DND-41 (cell line): ENCODE measurements around the gene CTNNA3.

Experiments used
- ATAC-seq: fragments of 200-7000 bp; cut with Tn5 transposase; 3 replicates; pipeline ENCODE4 v1.9.1; 2021; ENCODE audit warnings: low read depth; ENCODE audit not compliant: insufficient read depth
- DNase-seq: peaks from one replicate; pipeline ENCODE4 v3.0.0-alpha.2; 2020
- H2AFZ ChIP-seq: 2 replicates; pipeline ENCODE4 v1.6.0; 2012; ENCODE audit warnings: low read depth, low read length
- H3K27ac ChIP-seq: 2 replicates; pipeline ENCODE4 v1.5.1; 2012; ENCODE audit warnings: low read length, inconsistent platforms
- H3K27me3 ChIP-seq: fragments of 200-600 bp; sonication (generic); 2 replicates; pipeline ENCODE4 v1.6.0; 2012; ENCODE audit warnings: low read length, mild to moderate bottlenecking, inconsistent platforms; ENCODE audit not compliant: insufficient read depth, poor library complexity
- H3K36me3 ChIP-seq: 2 replicates; pipeline ENCODE4 v1.5.1; 2012; ENCODE audit warnings: low read length, inconsistent platforms; ENCODE audit not compliant: insufficient read depth
- H3K4me1 ChIP-seq: 2 replicates; pipeline ENCODE4 v1.5.1; 2012; ENCODE audit warnings: mild to moderate bottlenecking, low read length; ENCODE audit not compliant: insufficient read depth
- H3K4me2 ChIP-seq: 2 replicates; pipeline ENCODE4 v1.6.0; 2012; ENCODE audit warnings: mild to moderate bottlenecking, moderate library complexity, low read length, inconsistent platforms; ENCODE audit not compliant: insufficient read depth
- H3K4me3 ChIP-seq, 2 experiments: fragments of 200-600 bp in 1 of 2; shearing (Covaris generic) in 1 of 2; 2 replicates each; pipeline ENCODE4 v1.5.1; 2012 to 2016; ENCODE audit warnings: inconsistent platforms in 2 of 2, low read length in 2 of 2, mild to moderate bottlenecking in 2 of 2, low read depth in 1 of 2, moderate library complexity in 1 of 2
- H3K79me2 ChIP-seq: 2 replicates; pipeline ENCODE4 v1.6.0; 2012; ENCODE audit warnings: low read length, inconsistent platforms; ENCODE audit not compliant: insufficient read depth
- H3K9ac ChIP-seq: 2 replicates; pipeline ENCODE4 v1.6.0; 2012; ENCODE audit warnings: low read depth, mild to moderate bottlenecking, inconsistent platforms, low read length, moderate library complexity
- H3K9me3 ChIP-seq: 2 replicates; pipeline ENCODE4 v1.5.1; 2012; ENCODE audit warnings: low read length, moderate library complexity, mild to moderate bottlenecking, inconsistent platforms; ENCODE audit not compliant: insufficient read depth, severe bottlenecking
- H4K20me1 ChIP-seq: 2 replicates; pipeline ENCODE4 v1.6.0; 2012; ENCODE audit warnings: low read length; ENCODE audit not compliant: insufficient read depth
- CTCF ChIP-seq: IDR thresholded peaks from 2 replicates; pipeline ENCODE4 v1.5.1; 2012; ENCODE audit warnings: borderline replicate concordance, low read length, moderate library complexity, mild to moderate bottlenecking; ENCODE audit not compliant: poor library complexity, severe bottlenecking; ENCODE audit errors: extremely low read depth
- EZH2 ChIP-seq: IDR thresholded peaks from 3 replicates; pipeline ENCODE4 v1.6.1; 2012; ENCODE audit warnings: borderline replicate concordance, low read depth, mild to moderate bottlenecking, moderate library complexity, low read length, inconsistent platforms; ENCODE audit not compliant: severe bottlenecking

CTNNA3 gene

GRCh38 chr10:67603701-67604100 lies 92.3 kb downstream of the CTNNA3 start:
- no peak for TF ChIP-seq EZH2
- no peak for TF ChIP-seq CTCF

GRCh38 chr10:67603086-67603485 lies 92.9 kb downstream of the CTNNA3 start:
- no peak for DNase-seq
- TF ChIP-seq CTCF: no peak
- no peak for TF ChIP-seq EZH2
- no peaks in the 10 kb centered on the region for H3K9me3 ChIP-seq
- H3K4me1 ChIP-seq: no peaks in the 10 kb centered on the region
- H4K20me1 ChIP-seq: no peaks in the 10 kb centered on the region
- H3K27me3 ChIP-seq: peaks cover 11% of the 10 kb centered on the region
- no peak overlapping the region for H3K9ac ChIP-seq
- no peak overlapping the region for H2AFZ ChIP-seq
- no peak overlapping the region for H3K4me2 ChIP-seq
- H3K36me3 ChIP-seq: no peaks in the 10 kb centered on the region
- H3K4me3 ChIP-seq: no peak overlapping the region
- H3K79me2 ChIP-seq: no peaks in the 10 kb centered on the region
- no peak for ATAC-seq
- no peak overlapping the region for H3K27ac ChIP-seq

More at GRCh38 chr10:67603701-67604100, 92.3 kb downstream of the CTNNA3 start:
- Histone ChIP-seq H3K27ac (no peak overlapping the region), H4K20me1 (no peaks in the 10 kb centered on the region), H2AFZ (no peak overlapping the region), H3K4me2 (no peak overlapping the region), H3K27me3 (peaks cover 11% of the 10 kb centered on the region), H3K36me3 (no peaks in the 10 kb centered on the region), H3K79me2 (no peaks in the 10 kb centered on the region), H3K9me3 (no peaks in the 10 kb centered on the region), H3K4me3 (no peak overlapping the region), H3K9ac (no peak overlapping the region), H3K4me1 (no peaks in the 10 kb centered on the region)
- ATAC-seq: no peak
- DNase-seq: no peak

GRCh38 chr10:67602268-67602950 lies 93.6 kb downstream of the CTNNA3 start:
- Histone ChIP-seq H3K9ac (no peak overlapping the region), H3K27ac (no peak overlapping the region), H3K27me3 (peaks cover 11% of the 10 kb centered on the region), H4K20me1 (no peaks in the 10 kb centered on the region), H2AFZ (no peak overlapping the region), H3K79me2 (no peaks in the 10 kb centered on the region), H3K4me3 (no peak overlapping the region), H3K4me2 (no peak overlapping the region), H3K9me3 (no peaks in the 10 kb centered on the region), H3K4me1 (no peaks in the 10 kb centered on the region), H3K36me3 (no peaks in the 10 kb centered on the region)
- ATAC-seq: no peak
- TF ChIP-seq EZH2 (no peak), CTCF (no peak)
- no peak for DNase-seq

DNA sequence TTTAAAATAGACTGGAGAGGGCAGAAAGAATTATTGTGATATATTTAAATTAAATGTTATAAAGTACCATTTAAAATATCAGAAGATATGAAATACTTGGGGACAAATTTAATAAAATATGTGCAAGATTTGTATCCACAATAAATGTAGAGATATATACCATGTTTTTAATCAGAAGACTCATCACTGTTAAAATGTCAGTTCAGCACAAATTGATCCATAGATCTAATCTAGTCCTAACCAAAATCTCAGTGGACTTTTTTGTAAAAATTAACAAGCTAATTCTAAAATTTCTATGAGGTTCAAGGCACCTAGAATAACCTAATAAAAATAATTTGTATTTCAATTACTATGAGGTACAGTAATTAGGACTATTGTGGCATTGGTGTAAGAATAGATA lies 96.4 kb downstream of the CTNNA3 start:
- Histone ChIP-seq H3K4me1 (no peaks in the 10 kb centered on the region), H3K79me2 (no peaks in the 10 kb centered on the region), H3K9ac (no peak overlapping the region), H3K9me3 (no peaks in the 10 kb centered on the region), H2AFZ (no peak overlapping the region), H3K27me3 (peaks cover 6% of the 10 kb centered on the region), H3K4me2 (no peak overlapping the region), H4K20me1 (no peaks in the 10 kb centered on the region), H3K4me3 (no peak overlapping the region), H3K36me3 (no peaks in the 10 kb centered on the region), H3K27ac (no peak overlapping the region)
- ATAC-seq (no peak), DNase-seq (no peak)
- TF ChIP-seq CTCF: no peak
- no peak for TF ChIP-seq EZH2
